Heart left ventricle (tissue), 16 donors: ENCODE results near the gene SLC9C1. TPM values are rescaled to one million over a fixed set of nuclear protein-coding genes. Genes with fewer than 3 reads are reported as not detected.

Experiments
- ATAC-seq, 4 donors: fragments of 200-7000 bp; cut with Tn5 transposase; one replicate each; pipeline ENCODE4 v1.9.1; 2020 to 2022; ENCODE audit warnings: moderate library complexity in 4 of 4, mild to moderate bottlenecking in 3 of 4, moderate number of reproducible peaks in 1 of 4
- DNase-seq, 5 donors: peaks; one replicate each; pipeline ENCODE4 v3.0.0-alpha.2; 2020
- H3K27ac ChIP-seq, 12 donors: fragments of 200-600 bp; sonication (generic) in 4 of 12; one replicate each; pipeline versions ENCODE4 v1.5.0 to v1.8.0; 2016 to 2022; ENCODE audit warnings: mild to moderate bottlenecking in 2 of 12
- H3K27me3 ChIP-seq, 9 donors: fragments of 200-600 bp; sonication (generic) in 2 of 9; one replicate each; pipeline versions ENCODE4 v1.5.1 to v1.8.0; 2016 to 2022; ENCODE audit warnings: mild to moderate bottlenecking in 3 of 9
- H3K36me3 ChIP-seq, 9 donors: fragments of 200-600 bp; sonication (generic) in 2 of 9; one replicate each; pipeline versions ENCODE4 v1.5.0 to v1.8.0; 2018 to 2022; ENCODE audit warnings: mild to moderate bottlenecking in 2 of 9
- H3K4me1 ChIP-seq, 12 donors: fragments of 200-600 bp; sonication (generic) in 4 of 12; one replicate each; pipeline versions ENCODE4 v1.5.0 to v1.8.0; 2016 to 2022; ENCODE audit warnings: mild to moderate bottlenecking in 3 of 12
- H3K4me3 ChIP-seq, 12 donors: fragments of 200-600 bp; sonication (generic) in 4 of 12; one replicate each; pipeline versions ENCODE4 v1.5.0 to v1.8.0; 2017 to 2022; ENCODE audit warnings: mild to moderate bottlenecking in 9 of 12, moderate library complexity in 4 of 12
- H3K9me3 ChIP-seq, 12 donors: fragments of 200-600 bp; sonication (generic) in 4 of 12; one replicate each; pipeline versions ENCODE4 v1.5.0 to v1.8.0; 2016 to 2022; ENCODE audit warnings: mild to moderate bottlenecking in 1 of 12
- CTCF ChIP-seq, 12 donors: fragments of 200-600 bp; sonication (generic) in 4 of 12; IDR thresholded peaks; one replicate each; pipeline versions ENCODE4 v1.5.0 to v1.8.0; 2018 to 2022; ENCODE audit warnings: antibody characterized with exemption in 12 of 12, mild to moderate bottlenecking in 5 of 12
- POLR2A ChIP-seq, 2 donors: fragments of 450-650 bp; IDR thresholded peaks; one replicate each; pipeline ENCODE4 v1.6.1; 2017; ENCODE audit warnings: antibody characterized with exemption in 2 of 2, mild to moderate bottlenecking in 2 of 2, moderate library complexity in 2 of 2
- WGBS, 4 donors: extraction: QIAGEN DNeasy Blood & Tissue Kit in 2 of 4; methylation state at CpG; one replicate each; pipeline versions ENCODE4 v1.1.5 to v1.1.7; 2013 to 2018; 5-methylcytosine and 5-hydroxymethylcytosine counted together
- intact Hi-C, 10 donors: fragments of 100-400 bp; cut with DNase I; formaldehyde crosslinking; loops; one replicate each; pipeline versions ENCODE4 v1.11.1 to v1.14.2; 2022
- polyA plus RNA-seq, 2 donors: library from polyadenylated mRNA; stranded (reverse); fragments of 200-250 nt; gene quantifications; one replicate each; pipeline ENCODE4 v1.2.3, GENCODE V29; 2013
- total RNA-seq, 9 donors: library from RNA; depleted of rRNA in 2 of 9; stranded (reverse); fragments of >200 nt in 2 of 9; fragmentation: NEBNext Ultra II Directional in 3 of 9; extraction: Animal tissue kit (Norgen Biotek cat#: 25700) in 3 of 9; gene quantifications; one replicate each; pipeline versions ENCODE4 v1.1.0 to v1.2.4, GENCODE V29; 2016 to 2023
- donor health status: ischemic (EF 13 %, LVEDD 7.1; RV severe dilation, severe dysfunction).
- donor health status: healthy with polysubstance abuse.
- donor health status: DM: no; HTN: yes; CAD: no.
- donor health status: DM: no; HTN: no; CAD: no.
- donor health status: ischemic (EF 25% LVEDD 6.9; RV normal size, moderate dysfunction).
- donor health status: ischemic (EF 25% LVEDD 5.7; RV mildly dilated, moderate dysfunction).
- donor health status: healthy.
- donor health status: DM: yes; HTN: yes; CAD: no.
- donor health status: ischemic (EF 35%, LVEDD 5.7; RV mildly dilated, moderate dysfunction).
- donor health status: nonischemic (EF 11% LVEDD 7.7; RV severe dilation, severe dysfunction).
- donor health status: DM: yes; HTN: yes; CAD: no.
- donor health status: PGD.
- donor health status: ischemic (EF 29% LVEDD 5.4; RV normal size, mild dysfunction).
- donor health status: nonischemic (EF 23%, LVEDD 6.1; RV moderate dilation, normal function).

SLC9C1 gene
- total and polyA plus RNA-seq, 11 donors = 0.11 to 3.8 (median 1.4) TPM

GRCh38 chr3:112175646-112176045 lies 118.4 kb downstream of the SLC9C1 start:
- peak in 1 of 5 donors; percentile 26 for DNase-seq
- Histone ChIP-seq H3K36me3 (no peaks in the 10 kb centered on the region), H3K4me3 (no peak overlapping the region), H3K27ac (no peak overlapping the region), H3K27me3 (no peaks in the 10 kb centered on the region), H3K9me3 (no peaks in the 10 kb centered on the region), H3K4me1 (no peaks in the 10 kb centered on the region)
- 83 to 96% (median 91%) methylated on average over 1 to 6 of the region's 6 CpGs for WGBS, 4 donors
- ATAC-seq = no peak
- TF ChIP-seq CTCF (IDR thresholded peaks at IDR 0.05) (no peak), POLR2A (IDR thresholded peaks at IDR 0.05) (no peak)
- intact Hi-C loops = no loop called here

GRCh38 chr3:112175037-112175436 lies 119.0 kb downstream of the SLC9C1 start:
- DNase-seq = peak in 1 of 5 donors; percentile 28
- Histone ChIP-seq H3K4me3 (no peak overlapping the region), H3K27ac (no peak overlapping the region), H3K4me1 (no peaks in the 10 kb centered on the region), H3K27me3 (no peaks in the 10 kb centered on the region), H3K36me3 (no peaks in the 10 kb centered on the region), H3K9me3 (no peaks in the 10 kb centered on the region)
- 96 to 98% (median 96%) methylated on average over 5 of the region's 5 CpGs for WGBS, 4 donors
- TF ChIP-seq POLR2A (IDR thresholded peaks at IDR 0.05) (no peak), CTCF (IDR thresholded peaks at IDR 0.05) (no peak)
- intact Hi-C loops = no loop called here
- no peak for ATAC-seq

GRCh38 chr3:112171144-112171543 lies 122.9 kb downstream of the SLC9C1 start:
- Histone ChIP-seq H3K27me3 (no peaks in the 10 kb centered on the region), H3K4me3 (no peak overlapping the region), H3K4me1 (no peaks in the 10 kb centered on the region), H3K27ac (no peak overlapping the region), H3K36me3 (peaks cover 0 to 6% (median 0%) of the 10 kb centered on the region in 9 donors), H3K9me3 (peaks cover 0 to 2% (median 0%) of the 10 kb centered on the region in 12 donors)
- 89 to 92% (median 91%) methylated on average over 3 of the region's 3 CpGs for WGBS, 4 donors
- ATAC-seq = no peak
- DNase-seq = no peak
- TF ChIP-seq POLR2A (IDR thresholded peaks at IDR 0.05) (no peak), CTCF (IDR thresholded peaks at IDR 0.05) (no peak)
- intact Hi-C loops = no loop called here

GRCh38 chr3:112170046-112170445 lies 124.0 kb downstream of the SLC9C1 start:
- 91 to 92% (median 92%) methylated on average over 2 of the region's 2 CpGs for WGBS, 4 donors
- Histone ChIP-seq H3K4me3 (no peak overlapping the region), H3K27me3 (no peaks in the 10 kb centered on the region), H3K36me3 (peaks cover 0 to 15% (median 0%) of the 10 kb centered on the region in 9 donors), H3K9me3 (peaks cover 0 to 7% (median 0%) of the 10 kb centered on the region in 12 donors), H3K4me1 (no peaks in the 10 kb centered on the region), H3K27ac (no peak overlapping the region)
- intact Hi-C loops = no loop called here
- DNase-seq = no peak
- TF ChIP-seq POLR2A (IDR thresholded peaks at IDR 0.05) = no peak
- TF ChIP-seq CTCF (IDR thresholded peaks at IDR 0.05) = no peak
- ATAC-seq = no peak
